Measurements from ENCODE around the gene TMEM53. TPM values are rescaled to one million over a fixed set of nuclear protein-coding genes. Genes with fewer than 3 reads are reported as not detected.

TMEM53 gene
- polyA plus RNA-seq, 1 of the 3 experiments (the other 2 are of a cell fraction): 14.9 TPM

DNA sequence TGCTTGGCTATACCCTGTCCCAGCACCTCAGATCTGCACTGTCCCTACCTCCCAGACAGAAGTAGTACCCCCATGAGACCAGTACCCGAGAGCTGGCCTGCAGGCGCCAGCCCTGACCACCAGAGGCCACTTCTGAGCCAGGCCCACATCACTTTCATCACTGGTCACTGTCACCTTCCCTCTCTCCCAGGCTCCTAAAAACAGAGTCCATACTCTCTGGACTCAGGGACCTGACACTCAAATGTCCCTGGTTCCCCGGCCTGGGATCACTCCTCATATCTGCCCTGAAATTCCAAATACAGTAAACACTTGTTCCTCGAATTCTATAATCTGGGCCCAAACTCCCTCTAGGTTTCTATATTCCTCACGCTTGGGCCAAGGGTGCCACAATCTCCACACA, 18.7 kb downstream of the TMEM53 start:
- peaks cover 0 to 8% of the 10 kb centered on the region in 2 experiments for H3K36me3 ChIP-seq (replicated peaks in 1 of 2; ENCODE audit: control insufficient read depth in 1 of 2, insufficient read depth in 2 of 2, low read length in 1 of 2)
- no peak overlapping the region for H3K9ac ChIP-seq
- ChIA-PET POLR2A (no interaction called here), CTCF (interaction anchor here (0.6 to 2.1 kb wide), 20 partner anchors 9 to 242 kb away, joined by 3 to 23 read pairs (median 4); partner anchors contain the start of genes ARMH1 and TMEM53)
- H3K27me3 ChIP-seq (ENCODE audit: insufficient read depth): no peaks in the 10 kb centered on the region
- H3K27ac ChIP-seq (ENCODE audit: low read depth in 2 of 2, low read length in 1 of 2): no peak overlapping the region
- H3F3A ChIP-seq (replicated peaks; ENCODE audit: insufficient read depth): peaks cover 4% of the 10 kb centered on the region
- TF ChIP-seq TAF1 (IDR thresholded peaks at IDR 0.05; ENCODE audit: borderline replicate concordance, low read depth, low read length) (no peak), RFX5 (IDR thresholded peaks at IDR 0.05; ENCODE audit: low read length) (no peak), RAD21 (IDR thresholded peaks at IDR 0.05; ENCODE audit: low read length) (peak; percentile 77), SMC3 (IDR thresholded peaks at IDR 0.05; ENCODE audit: low read depth, low read length) (peak; percentile 52), RXRA (IDR thresholded peaks at IDR 0.05; ENCODE audit: borderline replicate concordance, low read depth) (no peak)
- TF ChIP-seq, protein P1, sequence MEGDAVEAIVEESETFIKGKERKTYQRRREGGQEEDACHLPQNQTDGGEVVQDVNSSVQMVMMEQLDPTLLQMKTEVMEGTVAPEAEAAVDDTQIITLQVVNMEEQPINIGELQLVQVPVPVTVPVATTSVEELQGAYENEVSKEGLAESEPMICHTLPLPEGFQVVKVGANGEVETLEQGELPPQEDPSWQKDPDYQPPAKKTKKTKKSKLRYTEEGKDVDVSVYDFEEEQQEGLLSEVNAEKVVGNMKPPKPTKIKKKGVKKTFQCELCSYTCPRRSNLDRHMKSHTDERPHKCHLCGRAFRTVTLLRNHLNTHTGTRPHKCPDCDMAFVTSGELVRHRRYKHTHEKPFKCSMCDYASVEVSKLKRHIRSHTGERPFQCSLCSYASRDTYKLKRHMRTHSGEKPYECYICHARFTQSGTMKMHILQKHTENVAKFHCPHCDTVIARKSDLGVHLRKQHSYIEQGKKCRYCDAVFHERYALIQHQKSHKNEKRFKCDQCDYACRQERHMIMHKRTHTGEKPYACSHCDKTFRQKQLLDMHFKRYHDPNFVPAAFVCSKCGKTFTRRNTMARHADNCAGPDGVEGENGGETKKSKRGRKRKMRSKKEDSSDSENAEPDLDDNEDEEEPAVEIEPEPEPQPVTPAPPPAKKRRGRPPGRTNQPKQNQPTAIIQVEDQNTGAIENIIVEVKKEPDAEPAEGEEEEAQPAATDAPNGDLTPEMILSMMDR (IDR thresholded peaks at IDR 0.05): peak; percentile 72
- H3K9me2 ChIP-seq: no peaks in the 10 kb centered on the region
- peaks cover 0 to 19% of the 10 kb centered on the region in 2 experiments; a peak in 1 of 4 replicates for H3K4me1 ChIP-seq (ENCODE audit: control insufficient read depth in 1 of 2, insufficient read depth in 2 of 2, low read depth in 1 of 2, low read length in 1 of 2)
- H3K4me3 ChIP-seq (ENCODE audit: low read depth in 2 of 2, low read length in 1 of 2): no peak overlapping the region
- no peaks in the 10 kb centered on the region for H3K79me2 ChIP-seq (ENCODE audit: insufficient read depth)
- no peak overlapping the region for H2AFZ ChIP-seq (ENCODE audit: low read depth)
- no peaks in the 10 kb centered on the region for H4K20me1 ChIP-seq (ENCODE audit: insufficient read depth)
- DNase-seq: peak; percentile 75
- H3K9me3 ChIP-seq: no peaks in the 10 kb centered on the region
- no peak overlapping the region for H3K4me2 ChIP-seq
- 63% methylated on average over 5 of the region's 5 CpGs for WGBS (ENCODE audit: low lambda C conversion rate)

DNA sequence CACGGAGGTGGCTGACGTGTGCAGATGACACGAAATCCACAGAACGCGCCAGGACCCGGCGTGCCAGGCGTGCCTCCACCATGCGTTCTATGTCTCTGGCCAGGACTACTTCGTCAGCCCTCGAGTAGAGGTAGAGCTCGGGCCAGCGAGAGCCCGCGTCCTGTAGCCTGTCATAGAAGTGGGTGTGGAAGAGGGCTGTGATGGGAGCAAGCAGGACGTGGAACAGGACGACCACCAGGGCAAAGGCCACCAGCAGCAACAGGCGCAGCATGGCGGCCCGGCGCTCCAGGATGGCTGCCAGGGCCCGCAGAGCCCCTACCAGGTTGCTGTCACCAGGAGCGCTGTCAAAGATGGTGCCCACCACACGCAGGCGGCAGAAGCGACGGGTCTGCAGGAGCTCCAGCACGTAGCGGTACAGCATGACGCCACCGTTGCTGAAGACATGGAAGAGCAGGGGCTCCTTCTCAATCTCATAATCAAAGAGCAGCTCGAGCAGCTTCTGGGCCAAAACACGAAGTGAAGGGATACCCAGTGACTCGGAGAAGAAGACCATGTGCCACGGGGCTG, 19.6 kb downstream of the TMEM53 start:
- H3K4me3 ChIP-seq (ENCODE audit: low read depth in 2 of 2, low read length in 1 of 2): no peak overlapping the region
- WGBS (ENCODE audit: low lambda C conversion rate): 93% methylated on average over 31 of the region's 35 CpGs
- H3K79me2 ChIP-seq (ENCODE audit: insufficient read depth): no peaks in the 10 kb centered on the region
- no peak overlapping the region for H3K27ac ChIP-seq (ENCODE audit: low read depth in 2 of 2, low read length in 1 of 2)
- no peak overlapping the region for H3K9ac ChIP-seq
- H3K4me2 ChIP-seq: no peak overlapping the region
- no peaks in the 10 kb centered on the region for H4K20me1 ChIP-seq (ENCODE audit: insufficient read depth)
- CTCF ChIA-PET: interaction anchor here (0.6 to 2.1 kb wide), 15 partner anchors 10 to 273 kb away, joined by 3 to 23 read pairs (median 7); partner anchors contain the start of genes ARMH1 and TMEM53
- DNase-seq: no peak
- no peaks in the 10 kb centered on the region for H3K9me2 ChIP-seq
- POLR2A ChIA-PET: interaction anchor here (6.0 kb wide), 1 partner anchor 24 kb away, joined by 50 read pairs; no protein-coding TSS in a partner anchor
- H3K4me1 ChIP-seq (ENCODE audit: control insufficient read depth in 1 of 2, insufficient read depth in 2 of 2, low read depth in 1 of 2, low read length in 1 of 2): peaks cover 0 to 21% of the 10 kb centered on the region in 2 experiments; a peak in 1 of 4 replicates
- no peak for TF ChIP-seq RCOR1 (IDR thresholded peaks at IDR 0.05; ENCODE audit: low read length)
- TF ChIP-seq POLR2AphosphoS5 (IDR thresholded peaks at IDR 0.05; ENCODE audit: low read depth, low read length): no peak
- TF ChIP-seq, protein P2, sequence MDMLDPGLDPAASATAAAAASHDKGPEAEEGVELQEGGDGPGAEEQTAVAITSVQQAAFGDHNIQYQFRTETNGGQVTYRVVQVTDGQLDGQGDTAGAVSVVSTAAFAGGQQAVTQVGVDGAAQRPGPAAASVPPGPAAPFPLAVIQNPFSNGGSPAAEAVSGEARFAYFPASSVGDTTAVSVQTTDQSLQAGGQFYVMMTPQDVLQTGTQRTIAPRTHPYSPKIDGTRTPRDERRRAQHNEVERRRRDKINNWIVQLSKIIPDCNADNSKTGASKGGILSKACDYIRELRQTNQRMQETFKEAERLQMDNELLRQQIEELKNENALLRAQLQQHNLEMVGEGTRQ (IDR thresholded peaks at IDR 0.05; ENCODE audit: borderline replicate concordance, low read depth, low read length): no peak
- TF ChIP-seq RXRA (IDR thresholded peaks at IDR 0.05; ENCODE audit: borderline replicate concordance, low read depth): no peak
- no peak for TF ChIP-seq FOSL2 (IDR thresholded peaks at IDR 0.05; ENCODE audit: borderline replicate concordance, low read depth)
- TF ChIP-seq SMC3 (IDR thresholded peaks at IDR 0.05; ENCODE audit: low read depth, low read length): no peak
- TF ChIP-seq, protein P3, sequence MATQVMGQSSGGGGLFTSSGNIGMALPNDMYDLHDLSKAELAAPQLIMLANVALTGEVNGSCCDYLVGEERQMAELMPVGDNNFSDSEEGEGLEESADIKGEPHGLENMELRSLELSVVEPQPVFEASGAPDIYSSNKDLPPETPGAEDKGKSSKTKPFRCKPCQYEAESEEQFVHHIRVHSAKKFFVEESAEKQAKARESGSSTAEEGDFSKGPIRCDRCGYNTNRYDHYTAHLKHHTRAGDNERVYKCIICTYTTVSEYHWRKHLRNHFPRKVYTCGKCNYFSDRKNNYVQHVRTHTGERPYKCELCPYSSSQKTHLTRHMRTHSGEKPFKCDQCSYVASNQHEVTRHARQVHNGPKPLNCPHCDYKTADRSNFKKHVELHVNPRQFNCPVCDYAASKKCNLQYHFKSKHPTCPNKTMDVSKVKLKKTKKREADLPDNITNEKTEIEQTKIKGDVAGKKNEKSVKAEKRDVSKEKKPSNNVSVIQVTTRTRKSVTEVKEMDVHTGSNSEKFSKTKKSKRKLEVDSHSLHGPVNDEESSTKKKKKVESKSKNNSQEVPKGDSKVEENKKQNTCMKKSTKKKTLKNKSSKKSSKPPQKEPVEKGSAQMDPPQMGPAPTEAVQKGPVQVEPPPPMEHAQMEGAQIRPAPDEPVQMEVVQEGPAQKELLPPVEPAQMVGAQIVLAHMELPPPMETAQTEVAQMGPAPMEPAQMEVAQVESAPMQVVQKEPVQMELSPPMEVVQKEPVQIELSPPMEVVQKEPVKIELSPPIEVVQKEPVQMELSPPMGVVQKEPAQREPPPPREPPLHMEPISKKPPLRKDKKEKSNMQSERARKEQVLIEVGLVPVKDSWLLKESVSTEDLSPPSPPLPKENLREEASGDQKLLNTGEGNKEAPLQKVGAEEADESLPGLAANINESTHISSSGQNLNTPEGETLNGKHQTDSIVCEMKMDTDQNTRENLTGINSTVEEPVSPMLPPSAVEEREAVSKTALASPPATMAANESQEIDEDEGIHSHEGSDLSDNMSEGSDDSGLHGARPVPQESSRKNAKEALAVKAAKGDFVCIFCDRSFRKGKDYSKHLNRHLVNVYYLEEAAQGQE (IDR thresholded peaks at IDR 0.05; ENCODE audit: low read depth, low read length): no peak
- no peak for TF ChIP-seq FOXJ3 (CRISPR knock-in tag; IDR thresholded peaks at IDR 0.05)
- TF ChIP-seq FOXM1 (IDR thresholded peaks at IDR 0.05; ENCODE audit: low read depth): no peak
- TF ChIP-seq YY1 (IDR thresholded peaks at IDR 0.05; ENCODE audit: low read depth): no peak
- H3K27me3 ChIP-seq (ENCODE audit: insufficient read depth): no peaks in the 10 kb centered on the region
- H2AFZ ChIP-seq (ENCODE audit: low read depth): no peak overlapping the region
- H3K9me3 ChIP-seq: no peaks in the 10 kb centered on the region
- peaks cover 0 to 13% of the 10 kb centered on the region in 2 experiments for H3K36me3 ChIP-seq (replicated peaks in 1 of 2; ENCODE audit: control insufficient read depth in 1 of 2, insufficient read depth in 2 of 2, low read length in 1 of 2)
- peaks cover 4% of the 10 kb centered on the region for H3F3A ChIP-seq (replicated peaks; ENCODE audit: insufficient read depth)
